Medulla oblongata (tissue), 1 donor: ENCODE data around the gene TNFRSF25.
A peak's percentile ranks its signal among the peaks of the same experiment; 100 is the strongest.

ENCODE experiments used
- DNase-seq: peaks from one replicate; pipeline ENCODE4 v3.0.0-alpha.2; 2015; ENCODE audit errors: extremely low spot score

TNFRSF25 gene

DNA sequence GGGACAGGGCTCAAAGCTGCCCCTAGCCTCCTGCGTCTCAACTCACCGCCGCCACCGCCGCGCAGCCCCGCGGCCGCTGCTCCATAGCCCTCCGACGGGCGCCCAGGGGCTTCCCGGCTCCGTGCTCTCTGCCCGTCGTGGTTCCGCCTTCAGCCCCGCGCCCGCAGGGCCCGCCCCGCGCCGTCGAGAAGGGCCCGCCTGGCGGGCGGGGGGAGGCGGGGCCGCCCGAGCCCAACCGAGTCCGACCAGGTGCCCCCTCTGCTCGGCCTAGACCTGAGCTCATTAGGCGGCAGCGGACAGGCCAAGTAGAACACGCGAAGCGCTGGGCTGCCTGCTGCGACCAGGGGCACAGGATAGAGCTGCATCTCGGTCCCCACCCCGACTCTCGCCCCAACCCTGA is at the start of gene TNFRSF25:
TNFRSF25 (minus strand) TSS at position 151 of the 400 bp plus-strand sequence; CDS start at position 85, 66 bp downstream.
- no peak for DNase-seq

DNA sequence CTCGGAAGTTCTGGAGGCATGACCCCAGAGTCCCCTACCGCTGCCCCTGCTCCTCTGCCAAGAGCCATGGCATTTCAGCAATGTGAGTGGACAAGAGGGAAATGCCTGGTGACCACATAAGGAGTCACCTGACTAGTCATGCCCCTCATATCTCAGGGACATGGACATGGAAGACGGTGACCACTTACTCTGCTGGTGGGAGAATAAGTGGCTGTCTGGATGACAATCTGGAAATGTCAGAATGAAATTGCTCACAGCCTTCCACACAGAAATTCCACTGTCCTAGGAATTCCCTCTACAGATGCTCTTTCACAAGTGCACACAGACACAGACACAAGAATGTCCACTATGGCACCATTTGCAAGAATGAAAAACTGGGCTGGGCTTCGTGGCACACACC is 49.8 kb upstream of the TNFRSF25 start:
- no peak for DNase-seq

GRCh38 chr1:6513320-6513801 is 47.4 kb upstream of the TNFRSF25 start:
- peak; percentile 45 for DNase-seq

DNA sequence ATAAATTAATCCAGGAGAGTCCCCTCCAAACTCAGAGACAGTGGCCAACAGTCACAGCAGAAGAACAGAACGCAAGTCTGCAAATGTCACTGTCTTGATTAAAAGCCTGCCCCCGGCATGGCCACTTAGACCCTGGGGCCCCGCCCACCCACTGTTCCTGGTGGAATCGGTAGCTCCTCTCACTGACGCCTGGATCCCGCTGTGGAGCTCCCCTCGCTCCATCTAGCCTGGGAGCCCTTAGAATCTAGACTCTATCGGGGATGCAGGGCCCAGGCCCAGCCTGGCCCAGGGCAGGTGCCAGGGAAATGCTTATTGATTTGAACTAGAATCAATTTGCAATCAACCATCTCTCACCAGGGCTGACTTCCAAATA is 46.9 kb upstream of the TNFRSF25 start:
- DNase-seq, result no peak

GRCh38 chr1:6512245-6512907 is 46.4 kb upstream of the TNFRSF25 start:
- no peak for DNase-seq

DNA sequence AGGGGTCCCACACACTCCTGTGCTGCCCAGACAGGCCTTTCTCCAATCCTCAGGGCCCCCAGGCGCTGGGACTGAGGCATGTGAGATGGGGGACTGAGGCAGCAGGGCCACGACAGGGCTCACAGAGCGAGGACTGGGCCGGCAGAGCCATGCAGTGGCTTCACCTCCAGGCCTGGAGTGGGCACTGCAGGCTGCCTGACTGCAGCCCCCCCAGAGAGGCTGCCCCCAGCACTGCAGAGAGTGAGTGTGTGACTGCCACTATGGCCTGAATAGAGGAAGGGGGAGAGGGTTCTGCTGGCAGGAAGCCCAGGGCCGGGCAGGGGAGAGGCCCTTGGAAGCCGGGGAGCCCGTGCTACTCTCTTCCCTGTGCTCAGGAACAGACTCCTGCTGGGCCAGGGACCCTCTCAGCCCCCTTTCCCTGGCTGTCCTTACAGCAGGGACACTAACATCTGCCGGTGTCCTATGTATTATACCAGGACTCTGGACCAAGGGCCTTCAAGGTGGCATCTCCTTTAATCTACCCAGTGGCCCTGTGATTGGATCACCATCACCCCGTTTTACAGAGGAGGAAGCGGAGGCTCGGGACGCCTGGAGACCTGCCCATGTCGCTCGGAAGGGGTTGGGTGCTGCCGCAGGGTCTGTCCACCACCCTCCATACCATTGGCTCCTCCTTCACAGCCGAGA is 45.7 kb upstream of the TNFRSF25 start:
- DNase-seq, result no peak

GRCh38 chr1:6511056-6511455 is 45.1 kb upstream of the TNFRSF25 start:
- DNase-seq, result no peak

GRCh38 chr1:6510493-6510892 is 44.5 kb upstream of the TNFRSF25 start:
- no peak for DNase-seq

GRCh38 chr1:6509919-6510291 is 43.9 kb upstream of the TNFRSF25 start:
- no peak for DNase-seq

DNA sequence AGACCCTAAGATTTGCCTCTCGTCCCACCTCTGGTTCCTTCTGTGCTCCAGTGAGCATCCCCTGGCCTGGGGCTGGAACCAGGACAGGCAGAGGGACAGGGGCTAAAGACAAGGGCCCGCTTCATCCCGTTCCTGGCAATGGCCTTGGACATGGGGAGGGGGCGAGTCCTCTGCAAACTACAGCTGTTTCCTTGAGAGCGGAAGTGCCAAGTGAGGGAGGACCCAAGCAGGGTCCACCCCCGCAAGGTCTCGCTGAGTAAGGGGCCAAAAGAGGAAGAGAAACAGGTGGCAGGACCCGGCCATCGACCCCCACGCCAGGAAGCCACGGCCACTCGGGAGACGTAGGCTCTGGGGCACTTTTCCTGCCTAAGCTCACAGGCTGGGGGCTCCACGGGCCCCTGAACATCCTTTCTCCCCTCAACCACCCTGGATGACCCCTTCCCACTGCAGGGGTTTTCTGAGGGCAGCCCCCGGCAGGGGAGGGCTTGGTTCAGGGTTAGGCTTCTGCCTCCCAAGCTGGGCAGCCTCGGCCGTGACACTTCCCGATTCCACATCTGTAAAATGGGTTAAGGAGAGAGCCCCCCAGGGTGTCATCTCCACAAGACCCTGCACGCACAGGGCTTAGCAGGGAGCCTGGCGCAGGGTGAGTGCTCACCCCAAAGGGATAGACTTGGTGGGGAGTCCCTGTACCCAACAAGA is 43.4 kb upstream of the TNFRSF25 start:
- DNase-seq, result no peak

DNA sequence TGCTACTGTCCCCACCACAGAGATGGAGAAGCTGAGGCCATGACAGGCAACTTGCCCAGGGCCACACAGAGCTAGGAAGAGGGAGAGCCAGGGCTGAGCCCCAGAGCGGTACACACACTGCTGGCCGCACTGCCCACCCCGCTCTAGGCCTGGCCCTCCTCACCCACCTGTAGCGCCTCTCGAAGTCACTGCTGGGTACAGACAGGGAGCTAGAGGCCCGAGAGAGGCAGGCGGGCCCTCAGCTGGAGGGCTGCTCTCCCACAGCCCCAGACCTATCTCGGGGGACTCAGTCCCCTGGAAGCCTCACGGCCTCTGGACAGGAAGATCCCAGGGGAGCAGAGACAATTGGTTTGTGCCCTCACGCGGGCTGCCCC is 42.8 kb upstream of the TNFRSF25 start:
- DNase-seq, result no peak

GRCh38 chr1:6508154-6508815 is 42.3 kb upstream of the TNFRSF25 start:
- DNase-seq, result no peak

GRCh38 chr1:6507461-6507911 is 41.5 kb upstream of the TNFRSF25 start:
- no peak for DNase-seq

DNA sequence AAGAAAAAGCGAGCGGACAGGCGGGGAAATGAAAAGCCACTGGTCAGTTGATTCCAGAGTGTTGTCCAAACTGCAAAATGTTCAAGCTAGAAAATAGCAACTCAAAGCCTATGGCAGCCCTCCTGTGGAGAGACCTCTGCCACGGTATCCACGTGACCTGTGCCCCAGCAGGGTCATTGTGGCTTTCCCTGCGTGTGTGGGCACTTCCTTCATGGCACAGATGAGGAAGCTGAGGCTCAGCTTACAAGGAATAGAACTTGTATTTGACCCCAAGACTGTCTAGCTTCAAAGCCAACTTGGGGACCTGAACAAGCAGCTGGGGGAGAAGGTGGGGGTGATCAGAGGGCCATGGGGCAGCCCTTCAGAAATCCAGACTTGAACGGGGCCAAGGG is 41.1 kb upstream of the TNFRSF25 start:
- DNase-seq, result no peak

- DNase-seq, result no peak
These were observed 40.5 kb upstream of the TNFRSF25 start for GRCh38 chr1:6506210-6507036.

- no peak for DNase-seq
These were observed 39.6 kb upstream of the TNFRSF25 start for GRCh38 chr1:6505367-6506209.

- DNase-seq, result no peak
These were observed 38.9 kb upstream of the TNFRSF25 start for GRCh38 chr1:6504887-6505286.

DNA sequence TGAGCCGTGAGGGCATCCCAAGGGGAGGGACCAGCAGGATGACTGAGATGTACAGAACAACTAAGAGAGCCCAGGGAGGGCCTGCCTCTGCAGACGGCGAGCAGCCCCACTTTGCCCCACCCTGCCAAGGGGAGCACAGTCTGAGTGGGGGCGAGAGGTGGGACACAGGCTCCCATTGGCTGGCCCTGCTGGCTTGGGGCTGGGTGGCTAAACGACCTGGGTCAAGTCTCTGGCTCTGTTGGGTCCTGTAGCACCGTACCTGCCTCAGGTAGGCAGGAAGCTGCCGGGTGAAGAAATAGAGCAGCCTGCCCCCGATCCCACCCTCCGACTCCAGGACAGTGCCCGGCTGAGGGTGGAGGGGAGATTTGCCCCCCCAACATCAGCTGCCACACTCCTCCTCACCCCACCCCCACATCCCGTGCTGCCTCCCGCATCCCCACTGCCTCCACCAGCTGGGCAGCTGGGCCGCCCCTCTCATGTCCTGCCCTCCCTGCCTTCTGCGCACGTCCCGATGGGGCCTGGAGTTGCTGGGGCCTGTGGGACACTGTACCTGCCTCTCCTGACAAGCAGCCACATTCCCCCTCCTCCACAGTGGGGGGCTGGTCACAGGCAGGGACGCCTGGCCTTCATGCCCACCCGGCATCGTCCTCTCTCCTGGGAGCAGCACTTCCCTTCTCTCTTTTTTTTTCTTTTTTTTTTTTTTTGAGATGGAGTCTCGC is 38.1 kb upstream of the TNFRSF25 start:
- no peak for DNase-seq

- peak; percentile 49 for DNase-seq
These were observed 36.3 kb upstream of the TNFRSF25 start for GRCh38 chr1:6502000-6502891.
